ENCODE measurements around the gene SHBG. TPM values are rescaled to one million over a fixed set of nuclear protein-coding genes. Genes with fewer than 3 reads are reported as not detected.
"Not testable (repeated sequence)": the region's sequence is repeated elsewhere in the genome, so short reads cannot be mapped to it uniquely, and the experiment has no call there.

The SHBG gene
- total RNA-seq, 2 experiments from 2014 or later: not detected

- Histone ChIP-seq H3K27ac (ENCODE audit: low read depth in 1 of 2, low read length in 2 of 2) (no peak overlapping the region), H3K9me3 (ENCODE audit: control insufficient read depth in 1 of 2, insufficient read depth in 1 of 2, low read length in 2 of 2) (no peaks in the 10 kb centered on the region), H3K27me3 (ENCODE audit: control insufficient read depth in 1 of 2, insufficient read depth in 2 of 2, low read length in 2 of 2) (no peaks in the 10 kb centered on the region), H3K4me1 (ENCODE audit: insufficient read depth, low read length) (no peaks in the 10 kb centered on the region), H3K4me3 (ENCODE audit: low read length) (no peak overlapping the region), H3K36me3 (ENCODE audit: insufficient read depth, low read length) (no peaks in the 10 kb centered on the region)
- intact Hi-C loops (cut with DNase I, micrococcal nuclease): no loop called here
- DNase-seq (no peak), ATAC-seq (ENCODE audit: poor library complexity) (no peak)
- H3K27me3 Mint-ChIP-seq: no peaks in the 10 kb centered on the region
- POLR2A ChIA-PET: no interaction called here
- no peak overlapping the region for H3K27ac Mint-ChIP-seq
- no peaks in the 10 kb centered on the region for H3K9me3 Mint-ChIP-seq
- no peak overlapping the region for H3K4me3 Mint-ChIP-seq
- CTCF ChIA-PET: no interaction called here
- TF ChIP-seq CTCF (IDR thresholded peaks at IDR 0.05): no peak
- H3K36me3 Mint-ChIP-seq (ENCODE audit: low read depth): no peaks in the 10 kb centered on the region
- H3K4me1 Mint-ChIP-seq (ENCODE audit: low read depth): no peaks in the 10 kb centered on the region
Observed at GRCh38 chr17:7636163-7636562, 6.2 kb downstream of the SHBG start.

GRCh38 chr17:7640783-7641182, 10.8 kb downstream of the SHBG start:
- Mint-ChIP-seq H3K27ac (no peak overlapping the region), H3K4me3 (no peak overlapping the region), H3K36me3 (ENCODE audit: low read depth) (no peaks in the 10 kb centered on the region), H3K4me1 (ENCODE audit: low read depth) (peaks cover 17% of the 10 kb centered on the region), H3K27me3 (peaks cover 5% of the 10 kb centered on the region), H3K9me3 (no peaks in the 10 kb centered on the region)
- ChIA-PET CTCF (no interaction called here), POLR2A (interaction anchor here (1.6 to 3.6 kb wide), 3 partner anchors 10 to 46 kb away, joined by 4 to 48 read pairs (median 15); partner anchors contain the start of genes ATP1B2, TP53 and WRAP53)
- H3K4me3 ChIP-seq (ENCODE audit: low read length): no peak overlapping the region
- no peak for TF ChIP-seq CTCF (IDR thresholded peaks at IDR 0.05)
- ATAC-seq (ENCODE audit: poor library complexity) (no peak), DNase-seq (no peak)
- no peaks in the 10 kb centered on the region for H3K36me3 ChIP-seq (ENCODE audit: insufficient read depth, low read length)
- no peak overlapping the region for H3K27ac ChIP-seq (ENCODE audit: low read depth in 1 of 2, low read length in 2 of 2)
- no peaks in the 10 kb centered on the region for H3K9me3 ChIP-seq (ENCODE audit: control insufficient read depth in 1 of 2, insufficient read depth in 1 of 2, low read length in 2 of 2)
- H3K27me3 ChIP-seq (ENCODE audit: control insufficient read depth in 1 of 2, insufficient read depth in 2 of 2, low read length in 2 of 2): peaks cover 0 to 4% of the 10 kb centered on the region in 2 experiments
- peaks cover 7% of the 10 kb centered on the region for H3K4me1 ChIP-seq (ENCODE audit: insufficient read depth, low read length)
- intact Hi-C loops (cut with DNase I, micrococcal nuclease): no loop called here

GRCh38 chr17:7641635-7642034, 11.7 kb downstream of the SHBG start:
- H3K4me3 Mint-ChIP-seq: peak overlapping the region; percentile 70
- not testable (repeated sequence) for H3K9me3 ChIP-seq (ENCODE audit: control insufficient read depth in 1 of 2, insufficient read depth in 1 of 2, low read length in 2 of 2)
- POLR2A ChIA-PET: interaction anchor here (1.1 to 3.6 kb wide), 5 partner anchors 9 to 58 kb away, joined by 4 to 48 read pairs (median 9); partner anchors contain the start of genes ATP1B2, FXR2, MPDU1 and TP53

GRCh38 chr17:7644775-7645174, 14.8 kb downstream of the SHBG start:
- no peak overlapping the region for H3K27ac ChIP-seq (ENCODE audit: low read depth in 1 of 2, low read length in 2 of 2)
- intact Hi-C loops (cut with DNase I, micrococcal nuclease): no loop called here
- H3K27me3 ChIP-seq (ENCODE audit: control insufficient read depth in 1 of 2, insufficient read depth in 2 of 2, low read length in 2 of 2): peaks cover 9 to 12% of the 10 kb centered on the region in 2 experiments
- H3K4me1 ChIP-seq (ENCODE audit: insufficient read depth, low read length): peaks cover 8% of the 10 kb centered on the region
- no peak overlapping the region for H3K27ac Mint-ChIP-seq
- DNase-seq (peak in 2 of 14 experiments; percentile 46 to 60), ATAC-seq (ENCODE audit: poor library complexity) (no peak)
- peaks cover 29% of the 10 kb centered on the region for H3K27me3 Mint-ChIP-seq
- peaks cover 18% of the 10 kb centered on the region for H3K4me1 Mint-ChIP-seq (ENCODE audit: low read depth)
- H3K4me3 Mint-ChIP-seq: no peak overlapping the region
- H3K36me3 ChIP-seq (ENCODE audit: insufficient read depth, low read length): no peaks in the 10 kb centered on the region
- no peak overlapping the region for H3K4me3 ChIP-seq (ENCODE audit: low read length)
- H3K36me3 Mint-ChIP-seq (ENCODE audit: low read depth): no peaks in the 10 kb centered on the region
- ChIA-PET CTCF (no interaction called here), POLR2A (no interaction called here)
- no peak for TF ChIP-seq CTCF (IDR thresholded peaks at IDR 0.05)
- H3K9me3 ChIP-seq (ENCODE audit: control insufficient read depth in 1 of 2, insufficient read depth in 1 of 2, low read length in 2 of 2): no peaks in the 10 kb centered on the region
- no peaks in the 10 kb centered on the region for H3K9me3 Mint-ChIP-seq

More at GRCh38 chr17:7641635-7642034, 11.7 kb downstream of the SHBG start:
- H3K27ac ChIP-seq (ENCODE audit: low read depth in 1 of 2, low read length in 2 of 2); CTCF ChIA-PET; H3K27me3 ChIP-seq (ENCODE audit: control insufficient read depth in 1 of 2, insufficient read depth in 2 of 2, low read length in 2 of 2); intact Hi-C loops (cut with DNase I, micrococcal nuclease); H3K9me3 Mint-ChIP-seq; H3K36me3 ChIP-seq (ENCODE audit: insufficient read depth, low read length); H3K36me3 Mint-ChIP-seq (ENCODE audit: low read depth); H3K4me1 ChIP-seq (ENCODE audit: insufficient read depth, low read length); ATAC-seq (ENCODE audit: poor library complexity); H3K4me3 ChIP-seq (ENCODE audit: low read length): not testable (repeated sequence)
- H3K27me3 Mint-ChIP-seq: peaks cover 14% of the 10 kb centered on the region
- DNase-seq: peak in 2 of 14 experiments; percentile 4 to 26
- H3K27ac Mint-ChIP-seq: peak overlapping the region; percentile 58
- H3K4me1 Mint-ChIP-seq (ENCODE audit: low read depth): peaks cover 17% of the 10 kb centered on the region
